Muscle of leg (tissue), 16 donors: ENCODE data around the gene PRAC1. TPM values are rescaled to one million over a fixed set of nuclear protein-coding genes. Genes with fewer than 3 reads are reported as not detected.

Experiments
- DNase-seq: peaks from one replicate; pipeline ENCODE4 v3.0.0; 2013
- H3K27ac ChIP-seq: one replicate; pipeline ENCODE4 v1.5.1; 2013; ENCODE audit warnings: mild to moderate bottlenecking, low read length, control low read depth
- H3K27me3 ChIP-seq: one replicate; pipeline ENCODE4 v1.6.1; 2013; ENCODE audit warnings: low read length; ENCODE audit not compliant: control insufficient read depth, insufficient read depth
- H3K36me3 ChIP-seq: one replicate; pipeline ENCODE4 v1.6.1; 2013; ENCODE audit warnings: low read length; ENCODE audit not compliant: control insufficient read depth, insufficient read depth
- H3K4me1 ChIP-seq: one replicate; pipeline ENCODE4 v1.6.1; 2013; ENCODE audit warnings: low read length; ENCODE audit not compliant: control insufficient read depth, insufficient read depth
- H3K4me3 ChIP-seq: one replicate; pipeline ENCODE4 v1.5.1; 2013; ENCODE audit warnings: low read length, control low read depth
- H3K9me3 ChIP-seq: replicated peaks from 2 replicates; pipeline ENCODE4 v1.6.1; 2013; ENCODE audit warnings: low read depth, low read length; ENCODE audit not compliant: control insufficient read depth
- WGBS: methylation state at CpG from one replicate; pipeline ENCODE4 v1.1.5; 2013; ENCODE audit warnings: missing lambda C conversion rate; ENCODE audit not compliant: insufficient coverage; 5-methylcytosine and 5-hydroxymethylcytosine counted together
- long read RNA-seq, 11 donors: transcript quantifications; one replicate each; lab custom pipeline, GENCODE V29; 2026
- polyA plus RNA-seq, 8 donors: library from polyadenylated mRNA; unstranded; fragments of 120-200 nt; gene quantifications; one replicate each; pipeline versions ENCODE4 v1.2.1 to v1.2.3, GENCODE V29; 2013; ENCODE audit warnings: inconsistent platforms in 1 of 8, low replicate concordance in 1 of 8; ENCODE audit not compliant: insufficient read length in 8 of 8, insufficient read depth in 1 of 8
- total RNA-seq: library from RNA; stranded (reverse); fragments of 120-200 nt; gene quantifications from one replicate; pipeline ENCODE4 v1.2.4, GENCODE V29; 2013

Gene PRAC1
- total RNA-seq (not detected), polyA plus RNA-seq (not detected)
- long read RNA-seq, donor 1, result 0 reads
- long read RNA-seq, donor 2, result 0 reads
- long read RNA-seq, donor 3, result 0 reads
- long read RNA-seq, donor 4, result 0 reads
- long read RNA-seq, donor 5, result 0 reads
- long read RNA-seq, donor 6, result 0 reads
- long read RNA-seq, donor 7, result 0 reads
- long read RNA-seq, donor 8, result 0 reads
- long read RNA-seq, donor 9, result 0 reads
- long read RNA-seq, donor 10, result 0 reads
- long read RNA-seq, donor 11, result 0 reads

GRCh38 chr17:48722201-48722907, at the start of gene PRAC1:
PRAC1 (minus strand) TSS chr17:48722518; CDS start chr17:48722392, 126 bp downstream.
- H3K9me3 ChIP-seq, result no peaks in the 10 kb centered on the region
- WGBS, result 7% methylated on average over 15 of the region's 21 CpGs
- H3K27ac ChIP-seq, result no peak within 1 kb of the TSS
- peaks cover 33% of the 10 kb centered on the region for H3K4me1 ChIP-seq
- DNase-seq, result no peak
- no peak within 1 kb of the TSS for H3K4me3 ChIP-seq
- peaks cover 96% of the 10 kb centered on the region for H3K27me3 ChIP-seq
- no peaks in the 10 kb centered on the region for H3K36me3 ChIP-seq

- H3K9me3 ChIP-seq, result no peaks in the 10 kb centered on the region
- H3K27me3 ChIP-seq, result peaks cover 13% of the 10 kb centered on the region
- DNase-seq, result no peak
Measured at GRCh38 chr17:48770954-48771353, 48.6 kb upstream of the PRAC1 start.

GRCh38 chr17:48769009-48769675, 46.8 kb upstream of the PRAC1 start:
- Histone ChIP-seq H3K27me3 (peaks cover 15% of the 10 kb centered on the region), H3K36me3 (no peaks in the 10 kb centered on the region), H3K4me3 (no peak overlapping the region), H3K4me1 (peaks cover 5% of the 10 kb centered on the region), H3K27ac (no peak overlapping the region), H3K9me3 (no peaks in the 10 kb centered on the region)
- DNase-seq, result no peak
- 72% methylated on average over 2 of the region's 5 CpGs for WGBS

More at GRCh38 chr17:48770954-48771353, 48.6 kb upstream of the PRAC1 start:
- Histone ChIP-seq H3K36me3 (no peaks in the 10 kb centered on the region), H3K4me1 (peaks cover 5% of the 10 kb centered on the region), H3K4me3 (no peak overlapping the region), H3K27ac (no peak overlapping the region)
- 36% methylated on average over 2 of the region's 3 CpGs for WGBS

- Histone ChIP-seq H3K36me3 (no peaks in the 10 kb centered on the region), H3K9me3 (no peaks in the 10 kb centered on the region), H3K4me1 (peaks cover 5% of the 10 kb centered on the region), H3K27me3 (peaks cover 22% of the 10 kb centered on the region), H3K27ac (no peak overlapping the region), H3K4me3 (no peak overlapping the region)
- 92% methylated on average over 2 of the region's 4 CpGs for WGBS
- DNase-seq, result no peak
Measured at GRCh38 chr17:48767263-48767774, 45.0 kb upstream of the PRAC1 start.

GRCh38 chr17:48761114-48761513, 38.8 kb upstream of the PRAC1 start:
- Histone ChIP-seq H3K36me3 (no peaks in the 10 kb centered on the region), H3K4me3 (no peak overlapping the region), H3K27ac (no peak overlapping the region), H3K4me1 (peaks cover 16% of the 10 kb centered on the region), H3K9me3 (no peaks in the 10 kb centered on the region), H3K27me3 (peaks cover 44% of the 10 kb centered on the region)
- WGBS, result 80% methylated on average over 2 of the region's 6 CpGs
- DNase-seq, result no peak

GRCh38 chr17:48760411-48760810, 38.1 kb upstream of the PRAC1 start:
- Histone ChIP-seq H3K27me3 (peaks cover 45% of the 10 kb centered on the region), H3K27ac (no peak overlapping the region), H3K4me1 (peaks cover 19% of the 10 kb centered on the region), H3K4me3 (no peak overlapping the region), H3K9me3 (no peaks in the 10 kb centered on the region), H3K36me3 (no peaks in the 10 kb centered on the region)
- 11% methylated on average over 2 of the region's 4 CpGs for WGBS
- no peak for DNase-seq

- Histone ChIP-seq H3K4me1 (peaks cover 27% of the 10 kb centered on the region), H3K27ac (no peak overlapping the region), H3K4me3 (no peak overlapping the region), H3K27me3 (peaks cover 56% of the 10 kb centered on the region), H3K36me3 (no peaks in the 10 kb centered on the region), H3K9me3 (no peaks in the 10 kb centered on the region)
- no peak for DNase-seq
Measured at GRCh38 chr17:48759288-48759687, 37.0 kb upstream of the PRAC1 start.

GRCh38 chr17:48757524-48757961, 35.2 kb upstream of the PRAC1 start:
- H3K4me1 ChIP-seq, result peaks cover 27% of the 10 kb centered on the region
- H3K9me3 ChIP-seq, result no peaks in the 10 kb centered on the region
- H3K27ac ChIP-seq, result peak overlapping the region; percentile 15
- no peak overlapping the region for H3K4me3 ChIP-seq
- WGBS, result no CpG with 5 or more reads among the region's 2 CpGs
- H3K36me3 ChIP-seq, result no peaks in the 10 kb centered on the region
- peak; percentile 41 for DNase-seq
- H3K27me3 ChIP-seq, result peaks cover 66% of the 10 kb centered on the region

GRCh38 chr17:48756830-48757251, 34.5 kb upstream of the PRAC1 start:
- H3K4me1 ChIP-seq, result peaks cover 27% of the 10 kb centered on the region
- H3K9me3 ChIP-seq, result no peaks in the 10 kb centered on the region
- H3K27ac ChIP-seq, result no peak overlapping the region
- H3K27me3 ChIP-seq, result peaks cover 69% of the 10 kb centered on the region
- H3K4me3 ChIP-seq, result no peak overlapping the region
- 34% methylated on average over 3 of the region's 3 CpGs for WGBS
- H3K36me3 ChIP-seq, result no peaks in the 10 kb centered on the region
- no peak for DNase-seq

GRCh38 chr17:48755356-48755755, 33.0 kb upstream of the PRAC1 start:
- H3K9me3 ChIP-seq, result no peaks in the 10 kb centered on the region
- no CpG with 5 or more reads among the region's 8 CpGs for WGBS
- DNase-seq, result no peak
- peaks cover 75% of the 10 kb centered on the region for H3K27me3 ChIP-seq
- H3K27ac ChIP-seq, result no peak overlapping the region
- H3K4me3 ChIP-seq, result no peak overlapping the region
- peaks cover 27% of the 10 kb centered on the region for H3K4me1 ChIP-seq
- no peaks in the 10 kb centered on the region for H3K36me3 ChIP-seq
